OCI-LY3 (cell line): ENCODE data around the gene SRP9.

Experiments
- CTCF ChIP-seq: fragments of 200-600, 300-600 bp; sonication (generic); IDR thresholded peaks from 2 replicates; pipeline ENCODE4 v1.5.1; 2014; ENCODE audit warnings: antibody characterized with exemption, low read length, low read depth
- EZH2phosphoT487 ChIP-seq: fragments of 200-600 bp; shearing (Covaris generic); IDR thresholded peaks from 2 replicates; pipeline ENCODE4 v1.6.1; 2018; ENCODE audit warnings: antibody characterized with exemption, mixed run types, low read depth

- TF ChIP-seq CTCF: peak; percentile 93
- TF ChIP-seq EZH2phosphoT487: no peak
Observed at GRCh38 chr1:225777583-225778336, at the start of gene SRP9.
